Astrocyte (in vitro differentiated cells and primary cell): Measurements from ENCODE around the gene ABHD17C.

ENCODE experiments used
- EZH2 ChIP-seq: IDR thresholded peaks from 2 replicates; pipeline ENCODE4 v1.6.1; 2012; ENCODE audit warnings: mild to moderate bottlenecking, low read length, inconsistent platforms; ENCODE audit not compliant: insufficient read depth
- TF ChIP-seq, protein P1 (sequence below): IDR thresholded peaks from 2 replicates; pipeline ENCODE4 v1.5.1; 2011; ENCODE audit warnings: low read depth, mild to moderate bottlenecking, inconsistent platforms, low read length, moderate library complexity; ENCODE audit not compliant: insufficient read depth

DNA sequence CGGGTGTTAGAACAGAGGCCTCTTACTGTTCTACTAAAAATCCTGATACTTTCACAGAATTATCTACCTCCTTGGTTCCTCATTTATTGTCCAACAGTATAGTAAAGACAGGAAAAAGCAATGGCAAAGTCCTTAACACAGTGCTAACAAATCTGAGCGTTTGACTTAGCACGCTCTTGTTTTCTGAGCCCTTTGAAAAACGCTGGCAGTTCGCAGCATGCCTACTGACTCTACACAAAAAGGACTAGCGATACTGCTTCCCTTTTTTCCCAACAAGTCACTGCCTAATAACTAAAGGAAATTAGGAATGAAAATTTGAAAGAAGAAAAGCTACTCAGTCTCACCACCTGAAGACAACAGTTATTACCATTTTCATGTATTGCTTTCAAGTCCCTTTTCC, 49.3 kb downstream of the ABHD17C start:
- TF ChIP-seq, protein P1, sequence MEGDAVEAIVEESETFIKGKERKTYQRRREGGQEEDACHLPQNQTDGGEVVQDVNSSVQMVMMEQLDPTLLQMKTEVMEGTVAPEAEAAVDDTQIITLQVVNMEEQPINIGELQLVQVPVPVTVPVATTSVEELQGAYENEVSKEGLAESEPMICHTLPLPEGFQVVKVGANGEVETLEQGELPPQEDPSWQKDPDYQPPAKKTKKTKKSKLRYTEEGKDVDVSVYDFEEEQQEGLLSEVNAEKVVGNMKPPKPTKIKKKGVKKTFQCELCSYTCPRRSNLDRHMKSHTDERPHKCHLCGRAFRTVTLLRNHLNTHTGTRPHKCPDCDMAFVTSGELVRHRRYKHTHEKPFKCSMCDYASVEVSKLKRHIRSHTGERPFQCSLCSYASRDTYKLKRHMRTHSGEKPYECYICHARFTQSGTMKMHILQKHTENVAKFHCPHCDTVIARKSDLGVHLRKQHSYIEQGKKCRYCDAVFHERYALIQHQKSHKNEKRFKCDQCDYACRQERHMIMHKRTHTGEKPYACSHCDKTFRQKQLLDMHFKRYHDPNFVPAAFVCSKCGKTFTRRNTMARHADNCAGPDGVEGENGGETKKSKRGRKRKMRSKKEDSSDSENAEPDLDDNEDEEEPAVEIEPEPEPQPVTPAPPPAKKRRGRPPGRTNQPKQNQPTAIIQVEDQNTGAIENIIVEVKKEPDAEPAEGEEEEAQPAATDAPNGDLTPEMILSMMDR, result no peak
- TF ChIP-seq EZH2, result no peak
